ENCODE measurements around the gene PDCD4. TPM values are rescaled to one million over a fixed set of nuclear protein-coding genes. Genes with fewer than 3 reads are reported as not detected.

Gene PDCD4
- total RNA-seq, 6 donors from 2014 or later: 38.0 to 129 (median 57.1) TPM

DNA sequence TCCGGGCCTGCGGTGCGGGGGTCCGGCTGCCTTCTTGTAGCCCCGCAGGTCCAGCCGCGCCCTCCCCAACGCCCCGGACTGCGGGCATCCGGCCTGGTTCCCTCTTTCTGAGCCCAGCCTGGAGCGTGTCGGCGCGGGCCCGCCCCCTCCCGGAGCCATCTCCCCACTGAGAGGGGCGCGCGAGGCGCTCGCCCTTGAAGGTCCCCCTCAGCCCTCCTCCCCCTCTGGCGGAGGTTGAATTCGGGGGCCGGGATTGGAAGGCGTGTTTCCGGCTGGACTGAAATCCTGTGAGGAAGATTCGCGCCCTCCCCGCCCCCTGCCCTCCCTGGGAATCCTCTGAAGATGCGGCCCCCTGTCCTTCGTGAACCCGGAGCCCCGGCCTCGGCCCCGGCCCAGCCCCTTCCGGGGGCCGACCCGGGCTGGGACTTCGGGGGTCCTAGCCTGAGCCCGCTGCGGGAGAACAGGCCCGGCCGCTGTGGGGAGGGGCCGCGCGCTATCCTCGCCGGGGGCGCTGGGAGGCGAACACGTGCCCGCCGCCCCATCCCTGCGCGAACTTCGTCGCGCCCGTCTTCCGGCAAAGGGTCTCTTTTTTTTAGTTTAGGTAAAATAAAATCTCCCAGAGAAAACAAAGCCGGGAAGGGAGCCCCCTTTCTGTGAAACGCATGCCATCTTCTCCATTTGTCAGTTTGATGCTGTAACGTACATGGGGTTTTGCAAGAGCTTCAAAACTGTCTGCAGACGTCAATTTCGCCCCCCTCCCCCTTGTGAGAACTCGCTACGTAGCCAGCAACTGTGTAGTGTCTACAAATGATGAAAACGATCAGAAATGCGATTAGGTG, 636 bp downstream of the PDCD4 start:
- Histone ChIP-seq H3K4me3 (peak overlapping the region; percentile 66 to 94 (median 86)), H3K9me3 (no peaks in the 10 kb centered on the region), H3K27me3 (no peaks in the 10 kb centered on the region), H3K4me1 (peaks cover 11 to 30% (median 16%) of the 10 kb centered on the region in 4 donors), H3K27ac (peak overlapping the region; percentile 92 to 100 (median 98)), H3K36me3 (peaks cover 0 to 9% (median 0%) of the 10 kb centered on the region in 4 donors)
- WGBS, 2 donors: 0 to 1% methylated on average over 26 to 53 of the region's 70 CpGs
- DNase-seq: peak; percentile 73 to 95
- TF ChIP-seq, protein P1, sequence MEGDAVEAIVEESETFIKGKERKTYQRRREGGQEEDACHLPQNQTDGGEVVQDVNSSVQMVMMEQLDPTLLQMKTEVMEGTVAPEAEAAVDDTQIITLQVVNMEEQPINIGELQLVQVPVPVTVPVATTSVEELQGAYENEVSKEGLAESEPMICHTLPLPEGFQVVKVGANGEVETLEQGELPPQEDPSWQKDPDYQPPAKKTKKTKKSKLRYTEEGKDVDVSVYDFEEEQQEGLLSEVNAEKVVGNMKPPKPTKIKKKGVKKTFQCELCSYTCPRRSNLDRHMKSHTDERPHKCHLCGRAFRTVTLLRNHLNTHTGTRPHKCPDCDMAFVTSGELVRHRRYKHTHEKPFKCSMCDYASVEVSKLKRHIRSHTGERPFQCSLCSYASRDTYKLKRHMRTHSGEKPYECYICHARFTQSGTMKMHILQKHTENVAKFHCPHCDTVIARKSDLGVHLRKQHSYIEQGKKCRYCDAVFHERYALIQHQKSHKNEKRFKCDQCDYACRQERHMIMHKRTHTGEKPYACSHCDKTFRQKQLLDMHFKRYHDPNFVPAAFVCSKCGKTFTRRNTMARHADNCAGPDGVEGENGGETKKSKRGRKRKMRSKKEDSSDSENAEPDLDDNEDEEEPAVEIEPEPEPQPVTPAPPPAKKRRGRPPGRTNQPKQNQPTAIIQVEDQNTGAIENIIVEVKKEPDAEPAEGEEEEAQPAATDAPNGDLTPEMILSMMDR (IDR thresholded peaks at IDR 0.05): no peak
- TF ChIP-seq POLR2AphosphoS5 (IDR thresholded peaks at IDR 0.05) (peak in 1 of 2 donors; percentile 35), POLR2A (IDR thresholded peaks at IDR 0.05) (peak in 2 of 4 donors; percentile 13 to 56), EP300 (IDR thresholded peaks at IDR 0.05) (no peak)
- peak; percentile 84 to 90 for ATAC-seq (ENCODE audit: low FRiP score in 2 of 2)

DNA sequence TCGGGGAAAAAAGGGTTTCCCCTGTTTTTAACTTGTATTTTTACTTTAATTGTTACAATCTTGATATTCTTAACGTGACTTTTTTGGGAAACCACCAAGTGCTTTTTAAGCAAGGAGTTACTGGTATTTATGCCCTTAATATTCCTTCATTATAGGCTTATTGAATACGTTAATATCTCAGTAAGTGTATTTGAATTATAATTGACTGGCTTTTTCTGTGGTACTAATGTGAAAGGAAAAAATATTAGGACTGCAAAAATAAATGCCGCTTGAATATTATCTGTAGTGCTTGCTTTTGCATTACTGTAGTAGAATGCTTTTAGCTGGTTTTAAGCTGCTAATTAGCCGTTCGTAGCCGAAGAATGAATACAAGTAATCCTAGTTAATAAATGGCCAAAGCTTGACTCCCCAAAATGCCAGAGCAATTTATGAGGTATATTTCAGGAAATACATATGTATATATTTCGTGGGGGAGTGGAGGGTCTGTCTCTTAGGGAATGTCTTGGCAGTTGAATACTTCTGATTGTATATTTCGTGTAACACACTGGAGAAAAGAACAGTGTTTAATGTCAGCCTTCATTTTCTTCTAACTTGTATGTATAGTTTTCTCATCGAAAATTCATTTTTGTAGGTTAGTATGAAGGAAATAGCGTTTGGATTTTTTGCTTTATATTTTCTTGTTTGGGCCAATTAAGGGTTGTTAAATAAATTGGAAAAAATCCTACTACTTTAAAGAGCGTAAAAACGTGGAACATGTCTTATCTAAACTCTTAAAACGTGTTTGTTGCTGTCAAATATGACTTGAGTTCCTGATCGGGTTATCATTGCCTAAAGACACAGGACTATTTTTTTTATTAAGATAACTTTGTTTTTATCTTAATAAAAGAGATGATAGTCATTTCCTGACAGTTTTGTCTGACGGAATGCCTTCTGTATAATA, 1.5 kb downstream of the PDCD4 start:
- H3K4me3 ChIP-seq: peak overlapping the region; percentile 66 to 94 (median 86)
- WGBS, 2 donors: 4% methylated on average over 16 of the region's 16 CpGs
- H3K27ac ChIP-seq: peak overlapping the region; percentile 92 to 100 (median 98)
- peak in 1 of 4 donors; percentile 14 for TF ChIP-seq POLR2A (IDR thresholded peaks at IDR 0.05)
- TF ChIP-seq, protein P1 (IDR thresholded peaks at IDR 0.05): no peak
- DNase-seq (no peak), ATAC-seq (ENCODE audit: low FRiP score in 2 of 2) (no peak)
- peaks cover 0 to 9% (median 0%) of the 10 kb centered on the region in 4 donors for H3K36me3 ChIP-seq
- no peaks in the 10 kb centered on the region for H3K9me3 ChIP-seq
- no peaks in the 10 kb centered on the region for H3K27me3 ChIP-seq
- peaks cover 8 to 21% (median 15%) of the 10 kb centered on the region in 4 donors for H3K4me1 ChIP-seq

DNA sequence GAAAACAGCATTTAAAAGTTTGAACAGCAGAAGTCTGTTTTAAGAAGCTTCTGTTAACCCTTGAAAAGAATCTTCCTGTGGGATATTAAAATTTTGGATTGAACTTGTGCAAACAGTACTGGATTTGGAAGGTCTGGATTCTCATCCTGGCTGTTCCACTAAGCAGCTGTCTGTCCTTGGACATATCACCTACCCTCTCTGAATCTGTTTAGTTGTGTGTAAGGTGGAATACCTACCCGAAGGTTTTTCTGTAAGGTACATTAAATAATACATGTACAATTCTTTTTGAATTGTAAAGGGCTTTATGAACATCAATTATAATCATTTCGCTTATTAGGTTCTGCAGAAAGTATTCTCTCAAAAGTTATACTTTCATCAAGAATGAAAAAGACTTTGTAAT, 2.2 kb downstream of the PDCD4 start:
- no peaks in the 10 kb centered on the region for H3K9me3 ChIP-seq
- H3K4me3 ChIP-seq: peak overlapping the region in 3 of 4 donors; percentile 66 to 94 (median 93)
- H3K27ac ChIP-seq: peak overlapping the region in 1 of 4 donors; percentile 98
- ATAC-seq (ENCODE audit: low FRiP score in 2 of 2) (no peak), DNase-seq (no peak)
- H3K27me3 ChIP-seq: no peaks in the 10 kb centered on the region
- WGBS, 2 donors: 62 to 69% methylated on average over 2 of the region's 2 CpGs
- TF ChIP-seq POLR2A (IDR thresholded peaks at IDR 0.05): no peak
- TF ChIP-seq, protein P1 (IDR thresholded peaks at IDR 0.05): no peak
- no peak for TF ChIP-seq POLR2AphosphoS5 (IDR thresholded peaks at IDR 0.05)
- no peak for TF ChIP-seq EP300 (IDR thresholded peaks at IDR 0.05)
- H3K4me1 ChIP-seq: peaks cover 7 to 19% (median 15%) of the 10 kb centered on the region in 4 donors
- peaks cover 0 to 9% (median 0%) of the 10 kb centered on the region in 4 donors for H3K36me3 ChIP-seq

DNA sequence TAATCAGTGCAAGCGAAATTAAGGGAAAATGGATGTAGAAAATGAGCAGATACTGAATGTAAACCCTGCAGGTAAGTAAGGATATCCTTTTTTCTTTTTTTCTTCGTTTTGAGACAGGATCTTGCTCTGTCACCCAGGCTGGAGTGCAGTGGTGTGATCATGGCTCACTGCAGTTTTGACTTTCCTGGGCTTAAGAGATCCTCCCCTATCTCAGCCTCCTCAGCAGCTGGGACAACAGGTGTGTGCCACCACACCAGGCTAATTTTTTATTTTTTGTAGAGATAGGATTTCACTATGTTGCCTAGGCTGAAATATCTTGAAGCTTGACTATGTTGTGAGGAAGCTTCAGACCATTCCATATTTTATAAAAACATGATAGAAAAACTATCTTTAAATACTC, 4.3 kb downstream of the PDCD4 start:
- no peak for TF ChIP-seq POLR2AphosphoS5 (IDR thresholded peaks at IDR 0.05)
- TF ChIP-seq POLR2A (IDR thresholded peaks at IDR 0.05): no peak
- TF ChIP-seq, protein P1 (IDR thresholded peaks at IDR 0.05): no peak
- TF ChIP-seq EP300 (IDR thresholded peaks at IDR 0.05): no peak
- H3K4me3 ChIP-seq: no peak overlapping the region
- WGBS, 2 donors: 75 to 79% methylated on average over 2 of the region's 2 CpGs
- no peak overlapping the region for H3K27ac ChIP-seq
- H3K4me1 ChIP-seq: peaks cover 4 to 16% (median 10%) of the 10 kb centered on the region in 4 donors
- DNase-seq (no peak), ATAC-seq (ENCODE audit: low FRiP score in 2 of 2) (no peak)
- H3K36me3 ChIP-seq: peaks cover 0 to 9% (median 0%) of the 10 kb centered on the region in 4 donors
- no peaks in the 10 kb centered on the region for H3K9me3 ChIP-seq
- H3K27me3 ChIP-seq: no peaks in the 10 kb centered on the region

All from upper lobe of left lung (tissue), 6 donors.